Stomach (tissue), 4 donors: ENCODE results near the gene NTRK3.

Experiments
- CTCF ChIP-seq, 7 experiments: fragments of 450-650 bp in 4 of 7; fragments of 200-600 bp in 3 of 7; sonication (generic) in 3 of 7; IDR thresholded peaks; one replicate each; pipeline ENCODE4 v1.5.1; 2016 to 2019; ENCODE audit warnings: antibody characterized with exemption in 7 of 7, control low read depth in 2 of 7, mild to moderate bottlenecking in 1 of 7
- POLR2A ChIP-seq, 4 donors: fragments of 450-650 bp; IDR thresholded peaks; one replicate each; pipeline ENCODE4 v1.6.1; 2016; ENCODE audit warnings: antibody characterized with exemption in 4 of 4, control low read depth in 2 of 4, mild to moderate bottlenecking in 1 of 4, moderate library complexity in 1 of 4
- POLR2AphosphoS5 ChIP-seq, 3 donors: sonication (generic); formaldehyde crosslinking; IDR thresholded peaks; one replicate each; pipeline ENCODE4 v1.6.1; 2016; ENCODE audit warnings: antibody characterized with exemption in 3 of 3

- no peak for TF ChIP-seq POLR2A (IDR thresholded peaks at IDR 0.05)
- TF ChIP-seq CTCF (IDR thresholded peaks at IDR 0.05), result no peak
- no peak for TF ChIP-seq POLR2AphosphoS5 (IDR thresholded peaks at IDR 0.05)
Measured at GRCh38 chr15:88166082-88166993, 90.2 kb downstream of the NTRK3 start.
